Hepatocyte (in vitro differentiated cells): ENCODE results near the gene ABCA2.

Experiments used
- CTCF ChIP-seq: fragments of 200-600 bp; sonication (generic); IDR thresholded peaks from 2 replicates; pipeline ENCODE4 v1.5.1; 2016; ENCODE audit warnings: antibody characterized with exemption, mild to moderate bottlenecking; ENCODE audit not compliant: poor library complexity
- EZH2 ChIP-seq: fragments of 200-600 bp; sonication (generic); IDR thresholded peaks from 2 replicates; pipeline ENCODE4 v1.6.1; 2016; ENCODE audit warnings: antibody characterized with exemption, mild to moderate bottlenecking, borderline replicate concordance
- EZH2phosphoT487 ChIP-seq: fragments of 200-600 bp; sonication (generic); IDR thresholded peaks from one replicate; pipeline ENCODE4 v1.6.1; 2018; ENCODE audit warnings: antibody characterized with exemption, mild to moderate bottlenecking, low read depth, moderate library complexity; ENCODE audit not compliant: unreplicated experiment, severe bottlenecking

- TF ChIP-seq EZH2, result no peak
- TF ChIP-seq CTCF, result no peak
- TF ChIP-seq EZH2phosphoT487, result no peak
Measured at GRCh38 chr9:136992819-136993369, 35.1 kb downstream of the ABCA2 start.
